ENCODE results near the gene STN1.

Gene STN1

GRCh38 chr10:103918053-103918846, at the start of gene STN1:
STN1 (minus strand) TSS chr10:103918184; CDS start chr10:103917594, 590 bp downstream.
- DNase-seq, result peak; percentile 97

- DNase-seq, result no peak
Observed at GRCh38 chr10:103967448-103968071, 49.6 kb upstream of the STN1 start.

DNA sequence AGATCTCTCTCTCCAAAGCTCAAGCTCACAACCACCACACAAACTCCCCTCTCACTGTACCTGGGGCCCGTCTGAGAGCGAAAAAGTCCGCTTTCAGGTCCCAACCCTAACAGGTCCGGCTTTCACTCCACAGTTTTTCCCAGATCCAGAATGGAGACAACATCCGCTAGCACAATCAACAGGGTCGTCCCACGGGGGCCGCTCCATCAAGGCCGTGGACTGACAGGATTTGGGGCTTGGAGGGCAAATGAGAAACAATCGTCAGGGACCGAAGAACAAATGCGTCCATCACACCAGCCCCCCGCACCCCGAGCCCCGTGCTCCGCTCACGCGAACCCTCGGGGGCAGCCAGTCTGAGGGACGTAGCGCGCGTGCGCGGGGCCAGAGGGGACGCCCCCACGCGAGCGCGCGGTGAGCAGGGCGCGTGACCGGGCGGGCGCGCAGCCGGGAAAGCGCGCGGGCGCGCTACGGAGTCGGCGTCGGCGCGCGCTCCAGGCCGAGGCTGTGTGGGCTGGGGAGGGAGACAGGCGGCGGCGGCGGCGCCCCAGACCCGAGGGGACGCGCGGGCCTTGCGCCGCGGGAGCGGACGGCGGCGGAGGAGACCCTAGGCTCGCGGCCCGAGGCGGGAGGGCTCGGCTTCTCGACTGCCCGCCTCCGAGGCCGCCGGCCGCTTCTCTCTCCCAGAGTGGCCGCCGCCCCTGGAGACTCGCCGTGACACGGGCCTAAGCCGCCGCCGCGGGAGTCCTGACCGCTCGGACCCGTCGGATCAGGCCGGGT, 48.9 kb upstream of the STN1 start, which contains the start of gene SLK:
TSS of gene SLK (plus strand) at position 470 of the 777 bp plus-strand sequence. CDS start 606 bp downstream, outside the sequence.
- DNase-seq, result peak; percentile 83

DNA sequence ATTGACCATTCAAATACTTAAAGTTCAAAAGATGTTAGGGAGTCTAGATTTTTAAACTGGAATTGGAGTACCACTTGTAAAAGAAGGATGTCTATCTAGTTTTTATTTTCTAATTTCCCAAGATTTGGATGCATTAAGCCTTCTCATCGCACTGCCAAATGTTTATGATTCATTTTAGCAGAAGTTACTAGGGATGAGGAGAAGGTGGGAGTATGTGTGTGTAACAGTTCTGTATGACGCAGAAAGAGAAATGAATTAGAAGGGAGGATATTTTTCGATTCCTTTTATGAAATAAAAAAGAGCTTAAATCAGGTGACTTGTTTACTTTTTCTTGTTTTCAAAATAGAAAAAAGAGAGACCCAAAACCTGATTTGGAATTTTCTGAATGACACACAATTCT, 42.1 kb upstream of the STN1 start:
- DNase-seq, result no peak

DNA sequence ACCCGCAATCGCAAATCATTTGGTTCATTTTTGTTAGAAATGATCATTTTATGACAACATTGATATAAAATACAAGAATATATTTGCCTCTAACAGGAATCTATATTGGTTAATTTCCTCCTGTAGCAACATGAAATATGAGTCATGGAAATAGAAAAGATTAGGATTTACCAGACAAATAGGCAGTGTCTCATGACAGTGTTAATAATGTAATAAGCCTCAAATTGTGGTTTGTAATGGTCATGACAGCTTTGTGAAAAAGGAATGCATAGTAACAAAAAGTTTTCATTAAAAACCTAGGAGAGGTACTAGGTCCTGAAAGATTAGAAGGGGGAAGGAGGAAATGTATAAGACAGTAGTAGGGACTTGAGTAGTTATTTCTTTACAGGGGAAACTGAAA, 41.0 kb upstream of the STN1 start:
- no peak for DNase-seq

DNA sequence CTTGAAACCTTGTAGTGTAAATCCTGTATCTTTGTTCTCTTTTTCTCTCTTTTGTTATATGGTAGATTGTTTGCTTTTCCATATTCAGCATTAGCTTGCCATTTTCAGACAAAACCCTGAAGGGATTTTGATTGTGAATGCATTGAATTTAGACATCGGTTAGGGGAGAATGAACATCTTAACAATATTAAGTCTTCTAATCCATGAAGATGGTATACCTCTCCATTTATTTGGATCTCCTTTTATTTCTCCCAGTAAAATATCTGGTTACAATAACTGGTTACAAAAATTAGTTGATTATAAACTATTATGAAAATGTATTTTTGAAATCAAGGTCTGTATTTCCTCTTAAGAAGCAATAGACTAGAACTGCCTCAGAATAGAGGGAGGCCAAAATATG, 36.6 kb upstream of the STN1 start:
- no peak for DNase-seq

GRCh38 chr10:103951942-103952341, 34.0 kb upstream of the STN1 start:
- DNase-seq, result no peak

DNA sequence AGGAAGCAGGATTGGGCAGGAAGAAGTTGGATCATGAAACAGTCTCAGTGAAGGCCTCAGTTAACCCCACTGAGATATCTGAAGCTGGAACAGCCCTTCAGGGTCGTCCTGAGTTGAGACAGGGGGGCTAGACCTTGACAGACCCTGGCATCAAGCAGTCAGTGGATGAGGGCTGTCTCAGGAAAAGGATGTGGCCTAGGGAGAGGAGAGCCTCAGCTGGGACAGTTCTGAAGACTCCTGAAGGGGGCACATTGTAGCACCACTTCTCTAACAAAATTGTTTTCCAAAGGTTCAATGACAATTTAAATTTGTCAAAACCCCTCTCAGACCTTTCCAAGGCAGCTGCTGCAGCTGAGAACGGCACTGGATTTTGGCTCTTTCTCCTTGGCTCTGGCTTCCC, 33.2 kb upstream of the STN1 start:
- no peak for DNase-seq

DNA sequence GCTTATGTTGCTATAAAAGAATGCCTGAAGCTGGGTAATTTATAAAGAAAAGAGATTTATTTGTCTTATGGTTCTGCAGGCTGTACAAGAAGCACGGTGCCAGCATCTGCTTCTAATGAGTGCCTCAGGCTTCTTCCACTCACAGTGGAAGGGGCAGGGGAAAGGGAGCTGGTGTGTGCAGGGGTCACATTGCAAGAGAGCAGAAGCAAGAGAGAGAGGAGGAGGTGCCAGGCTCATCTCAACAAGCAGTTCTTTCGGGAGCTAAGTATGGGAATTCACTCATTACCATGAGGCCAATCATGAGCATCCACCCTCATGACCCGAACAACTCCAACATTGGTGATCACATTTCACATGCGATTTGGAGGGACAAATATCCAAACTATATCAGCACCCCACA, 31.7 kb upstream of the STN1 start:
- no peak for DNase-seq

DNA sequence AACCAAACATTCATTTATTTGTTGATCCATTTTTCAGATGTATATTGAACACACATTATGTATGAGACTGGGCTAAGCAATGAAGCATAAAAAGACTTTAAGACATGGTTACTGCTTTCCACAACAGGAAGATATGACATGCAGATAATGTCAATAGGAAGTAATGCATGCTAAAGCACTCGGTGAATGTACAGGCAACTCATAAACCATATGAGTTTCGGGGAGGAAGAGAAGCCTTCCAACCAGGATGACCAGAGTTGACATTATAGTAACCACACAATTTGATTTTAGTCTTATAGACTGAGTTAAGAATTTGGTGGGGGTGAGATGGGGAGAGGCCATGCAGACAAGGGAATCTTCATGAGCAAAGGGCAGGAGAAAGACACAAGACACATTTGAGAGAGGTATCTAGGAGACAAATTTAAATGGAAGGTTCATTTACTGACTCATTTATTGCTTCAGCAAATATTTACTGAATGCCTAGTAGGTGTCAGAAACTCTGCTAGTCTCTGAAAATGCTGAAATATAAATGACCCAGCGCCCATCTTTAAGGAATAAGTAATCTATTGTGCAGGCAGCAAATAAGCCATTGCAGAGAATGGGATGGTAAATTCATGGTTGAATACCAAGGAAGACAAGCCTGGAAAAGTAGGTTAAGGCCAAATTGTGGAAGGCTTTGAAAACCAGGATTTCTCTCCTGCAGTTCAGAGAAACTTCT, 30.0 kb upstream of the STN1 start:
- DNase-seq, result no peak

GRCh38 chr10:103942866-103943265, 24.9 kb upstream of the STN1 start:
- DNase-seq, result no peak

DNA sequence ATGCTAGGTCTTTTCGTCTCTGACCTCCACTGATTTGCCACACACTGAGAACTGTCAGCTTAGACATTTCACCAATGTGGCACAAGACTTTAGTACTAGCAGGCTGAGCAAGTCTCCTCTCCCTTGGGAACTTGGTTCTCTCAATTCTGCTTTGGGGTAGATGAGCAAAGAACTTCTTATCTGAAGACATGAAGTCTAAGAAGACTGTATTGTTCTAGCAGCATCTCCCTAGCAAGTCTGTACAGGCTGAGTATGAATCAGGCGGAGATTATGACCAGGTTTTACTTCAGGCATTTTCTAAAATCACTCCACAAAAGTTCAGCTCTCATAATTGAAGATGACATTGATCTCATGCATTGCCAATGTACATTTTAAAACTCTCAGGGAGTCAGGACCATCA, 23.8 kb upstream of the STN1 start:
- DNase-seq, result no peak

DNA sequence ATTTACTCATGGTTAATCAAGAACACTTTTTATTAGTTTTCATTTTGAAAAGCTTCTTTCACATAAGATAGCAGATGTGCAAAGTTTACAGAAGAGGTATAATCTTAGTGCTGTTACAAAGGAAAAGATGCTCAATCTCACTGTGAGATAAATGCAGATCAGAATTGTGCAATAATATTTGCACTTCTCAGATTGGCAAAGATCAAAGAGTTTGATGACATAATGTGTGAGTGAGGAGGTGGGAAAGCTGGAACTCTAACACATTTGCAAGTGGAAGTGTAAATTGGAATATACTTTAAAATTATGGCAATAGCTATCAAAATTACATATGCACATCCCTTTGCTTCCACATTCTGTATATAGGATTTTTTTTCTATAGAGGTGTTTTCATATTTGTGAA, 21.5 kb upstream of the STN1 start:
- no peak for DNase-seq

GRCh38 chr10:103936022-103936421, 18.0 kb upstream of the STN1 start:
- no peak for DNase-seq

DNA sequence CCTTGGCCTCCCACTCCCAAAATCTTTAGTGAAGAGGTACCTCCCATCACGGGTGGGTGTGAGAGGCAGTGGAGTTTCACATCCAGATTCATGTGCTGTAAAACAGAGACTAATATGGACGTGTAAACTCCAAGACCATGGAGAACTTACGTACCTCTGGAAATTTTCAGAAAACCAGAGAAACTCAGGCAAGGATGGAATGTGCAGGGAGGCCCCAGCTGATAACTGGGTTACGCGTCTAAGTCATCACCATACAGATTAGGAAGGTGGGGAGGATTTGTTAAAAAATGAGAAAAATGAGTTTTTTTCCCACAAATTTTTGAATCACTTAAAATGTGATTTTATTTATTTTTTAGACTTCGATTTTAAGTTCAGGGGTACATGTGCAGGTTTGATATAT, 16.3 kb upstream of the STN1 start:
- DNase-seq, result no peak

DNA sequence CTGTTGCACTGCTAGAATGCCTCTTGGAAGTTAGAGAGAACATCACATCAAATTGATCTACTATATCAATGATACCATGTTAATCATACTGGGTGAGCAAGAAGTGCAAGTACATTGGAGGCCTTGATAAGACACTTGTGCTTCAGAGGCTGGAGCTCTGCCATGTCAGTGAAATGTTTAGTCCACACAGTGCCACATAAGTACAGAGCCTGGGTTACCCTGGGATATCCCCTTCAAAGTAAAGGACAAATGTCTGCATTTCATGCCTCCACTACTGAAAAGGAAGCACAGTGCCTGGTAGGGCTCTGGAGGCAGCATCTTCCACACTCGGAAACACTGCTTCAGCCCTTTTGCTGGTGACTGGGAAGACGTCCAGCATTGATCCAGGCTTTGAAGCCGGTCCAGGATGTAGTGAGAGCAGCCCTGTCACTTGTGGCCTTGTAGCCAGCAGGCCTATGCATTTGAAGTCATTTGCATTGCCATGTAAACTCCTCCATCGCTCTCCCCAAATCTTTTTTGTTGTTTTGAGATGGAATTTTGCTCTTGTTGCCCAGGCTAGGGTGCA, 15.7 kb upstream of the STN1 start:
- no peak for DNase-seq

GRCh38 chr10:103932971-103933370, 15.0 kb upstream of the STN1 start:
- DNase-seq, result no peak

DNA sequence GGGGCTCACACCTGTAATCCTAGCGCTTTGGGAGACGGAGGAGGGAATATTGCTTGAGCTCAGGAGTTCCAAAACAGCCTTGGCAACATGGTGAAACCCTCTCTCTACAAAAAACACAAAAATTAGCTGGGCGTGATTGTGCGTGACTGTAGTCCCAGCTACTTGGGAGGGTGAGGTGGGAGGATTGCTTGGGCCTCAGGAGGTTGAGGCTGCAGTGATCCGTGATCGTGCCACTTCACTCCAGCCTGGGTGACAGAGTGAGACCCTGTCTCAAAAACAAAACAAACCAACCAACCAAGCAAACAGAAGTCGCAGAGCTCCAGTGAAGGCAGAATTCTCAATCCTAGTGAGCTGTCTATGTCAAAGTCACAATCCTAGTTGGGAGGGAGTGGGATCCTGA, 14.3 kb upstream of the STN1 start:
- DNase-seq, result no peak

DNA sequence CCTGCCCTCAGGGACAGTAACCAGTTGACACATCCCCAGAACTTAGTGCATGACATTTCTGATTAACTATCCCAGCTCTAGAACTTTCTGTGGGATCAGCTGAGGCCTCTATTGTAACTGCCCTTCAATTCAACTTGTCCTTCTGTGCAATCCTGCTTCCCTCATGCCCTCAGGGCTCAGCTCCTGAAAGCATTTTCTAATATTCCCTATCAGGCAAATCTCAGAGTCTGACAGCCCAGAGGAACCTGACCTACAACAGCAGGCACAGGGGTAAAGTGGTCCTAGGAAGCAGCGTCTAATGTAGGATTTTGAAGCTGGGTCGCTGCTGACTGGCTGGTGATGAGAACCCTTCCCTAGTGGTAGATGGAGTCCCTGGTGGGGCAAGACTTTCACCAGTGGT, 13.6 kb upstream of the STN1 start:
- no peak for DNase-seq

GRCh38 chr10:103930881-103931280, 12.9 kb upstream of the STN1 start:
- no peak for DNase-seq

GRCh38 chr10:103930449-103930848, 12.5 kb upstream of the STN1 start:
- DNase-seq, result no peak

DNA sequence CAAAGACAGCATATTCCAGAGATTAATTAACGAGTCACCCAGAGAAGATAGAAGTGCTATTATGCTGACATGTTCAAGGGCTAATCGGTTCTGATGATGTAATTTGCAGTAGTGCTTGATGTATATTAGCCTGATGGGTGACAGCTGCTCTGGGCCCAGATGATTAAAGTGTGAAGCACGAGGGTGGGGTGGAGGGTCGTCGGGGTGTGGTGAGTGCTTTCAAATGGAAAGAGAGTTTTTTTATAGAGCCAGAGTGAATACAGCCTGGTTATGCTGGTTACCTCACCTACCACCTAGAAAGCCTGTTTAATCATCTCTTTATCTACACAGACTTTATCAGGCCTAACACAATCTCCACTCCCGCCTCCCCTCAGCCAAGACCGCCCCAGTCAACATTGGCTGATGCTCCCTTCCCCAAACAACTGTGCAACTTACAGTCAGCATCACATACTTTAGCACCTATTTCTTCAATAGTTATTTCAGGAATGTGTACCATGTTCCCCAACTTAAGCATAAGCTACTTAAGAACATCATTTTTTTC, 11.5 kb upstream of the STN1 start:
- no peak for DNase-seq

DNA sequence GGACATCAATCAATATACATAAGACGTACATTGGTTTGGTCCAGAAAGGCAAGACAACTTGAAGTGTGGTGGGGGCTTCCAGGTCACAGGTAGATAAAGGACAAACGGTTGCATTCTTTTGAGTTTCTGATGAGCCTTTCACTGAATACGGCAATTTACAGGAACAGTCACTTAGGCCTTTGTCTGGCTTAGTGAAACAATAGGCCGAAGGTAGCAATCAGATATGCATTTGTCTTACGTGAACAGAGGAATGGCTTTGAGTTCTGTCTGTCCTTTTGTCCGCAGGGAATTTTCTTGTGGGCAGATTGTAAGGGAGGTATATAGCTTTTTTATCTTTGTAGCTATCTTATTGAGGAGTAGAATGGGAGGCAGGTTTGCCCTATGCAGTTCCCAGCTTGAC, 10.8 kb upstream of the STN1 start:
- no peak for DNase-seq

Measured in activated naive CD4-positive, alpha-beta T cell treated with anti-CD3 and anti-CD28 coated beads, Interleukin-2, amount 50 U/mL, for 16 hours (primary cell).